ENCODE results near the gene TRERF1. TPM values are rescaled to one million over a fixed set of nuclear protein-coding genes. Genes with fewer than 3 reads are reported as not detected.

TRERF1 gene
- total and polyA plus RNA-seq, 2 of the 4 experiments (the other 2 are of a cell fraction), result 6.3 to 9.9 TPM

- Histone ChIP-seq H3K4me1 (ENCODE audit: control insufficient read depth, insufficient read depth, low read length) (no peaks in the 10 kb centered on the region), H3K4me3 (ENCODE audit: insufficient read depth, low read depth, low read length) (no peak overlapping the region), H3K9me1 (ENCODE audit: insufficient read depth, low read length) (peaks cover 21% of the 10 kb centered on the region), H3K14ac (replicated peaks; ENCODE audit: low read depth, low read length) (no peak overlapping the region), H2BK120ac (ENCODE audit: low read depth, low read length) (no peak overlapping the region), H2AFZ (replicated peaks; ENCODE audit: low read length, poor library complexity) (no peak overlapping the region), H3K27ac (ENCODE audit: insufficient read depth, low read length) (no peak overlapping the region), H4K91ac (ENCODE audit: insufficient read depth, low read depth, low read length) (no peak overlapping the region), H3K4ac (ENCODE audit: low read depth, low read length) (no peak overlapping the region), H4K5ac (ENCODE audit: low read depth, low read length) (no peak overlapping the region), H3K9ac (ENCODE audit: low read depth, low read length) (no peak overlapping the region), H3K36me3 (ENCODE audit: control insufficient read depth, insufficient read depth, low read length) (no peaks in the 10 kb centered on the region), H2AK9ac (replicated peaks; ENCODE audit: low read depth, low read length, poor library complexity) (no peak overlapping the region), H2BK20ac (ENCODE audit: low read depth, low read length) (no peak overlapping the region), H2BK15ac (ENCODE audit: low read depth, low read length) (no peak overlapping the region), H3K79me1 (ENCODE audit: low read depth in 1 of 2, low read length in 2 of 2) (peaks cover 62 to 86% of the 10 kb centered on the region in 2 experiments), H3K9me3 (ENCODE audit: control insufficient read depth, insufficient read depth, low read length) (no peaks in the 10 kb centered on the region), H2AK5ac (ENCODE audit: low read depth, low read length) (no peak overlapping the region), H3K56ac (ENCODE audit: extremely low read depth, insufficient read depth, low read length) (no peak overlapping the region), H3K27me3 (ENCODE audit: control insufficient read depth, insufficient read depth, low read length) (no peaks in the 10 kb centered on the region), H3K4me2 (ENCODE audit: low read depth, low read length) (no peak overlapping the region), H3K23ac (ENCODE audit: low read depth, low read length) (no peak overlapping the region), H2BK5ac (ENCODE audit: low read depth, low read length, poor library complexity, severe bottlenecking) (no peak overlapping the region), H4K20me1 (ENCODE audit: insufficient read depth, low read length) (peaks cover 56% of the 10 kb centered on the region), H4K8ac (ENCODE audit: low read depth in 2 of 2, low read length in 2 of 2) (no peak overlapping the region), H3K18ac (ENCODE audit: low read depth, low read length) (no peak overlapping the region)
- intact Hi-C loops (cut with micrococcal nuclease), result no loop called here
- no peak for TF ChIP-seq SMC3 (IDR thresholded peaks at IDR 0.05; ENCODE audit: low read depth, low read length)
- TF ChIP-seq ELK1 (IDR thresholded peaks at IDR 0.05; ENCODE audit: borderline replicate concordance, low read depth, low read length), result no peak
- in situ Hi-C loops (cut with MboI; ENCODE audit: low sequenced_read_pairs), result no loop called here
- BruUV-seq (replicated peaks), result no TSS peak
- CTCF ChIA-PET, result no interaction called here
- WGBS, 2 experiments (ENCODE audit: extremely low coverage in 2 of 2, insufficient read length in 1 of 2), result 100% methylated on average over 1 of the region's 4 CpGs; no CpG with 5 or more reads in 1 of the 2 experiments
- no peak for DNase-seq
- dilution Hi-C loops (cut with HindIII; ENCODE audit: low sequenced_read_pairs, unreplicated experiment), result no loop called here
- no peak for ATAC-seq (ENCODE audit: low read depth)
- POLR2A ChIA-PET (ENCODE audit: unreplicated experiment), result no interaction called here
These were observed 63.7 kb downstream of the TRERF1 start for GRCh38 chr6:42388046-42388445.

All from IMR-90 (cell line).